Measurements from ENCODE around the gene LLGL2.

Gene LLGL2

GRCh38 chr17:75488693-75489510 lies 36.6 kb upstream of the LLGL2 start:
- Histone ChIP-seq H3K4me3 (IDR thresholded peaks at IDR 0.05; ENCODE audit: insufficient read depth, low read depth, low read length) (no peak overlapping the region), H3K4me2 (no peak overlapping the region), H3K27ac (no peak overlapping the region), H3K9ac (no peak overlapping the region), H2AFZ (ENCODE audit: low read depth) (no peak overlapping the region), H3K4me1 (ENCODE audit: low read depth, poor library complexity, severe bottlenecking) (no peaks in the 10 kb centered on the region), H3K27me3 (ENCODE audit: insufficient read depth, low read depth) (no peaks in the 10 kb centered on the region), H3K79me2 (ENCODE audit: insufficient read depth, low read depth) (no peaks in the 10 kb centered on the region), H4K20me1 (ENCODE audit: insufficient read depth) (no peaks in the 10 kb centered on the region), H3K36me3 (ENCODE audit: insufficient read depth) (no peaks in the 10 kb centered on the region)
- no peak for TF ChIP-seq CTCF (conservative IDR thresholded peaks at IDR 0.05; ENCODE audit: low read depth, low read length)

DNA sequence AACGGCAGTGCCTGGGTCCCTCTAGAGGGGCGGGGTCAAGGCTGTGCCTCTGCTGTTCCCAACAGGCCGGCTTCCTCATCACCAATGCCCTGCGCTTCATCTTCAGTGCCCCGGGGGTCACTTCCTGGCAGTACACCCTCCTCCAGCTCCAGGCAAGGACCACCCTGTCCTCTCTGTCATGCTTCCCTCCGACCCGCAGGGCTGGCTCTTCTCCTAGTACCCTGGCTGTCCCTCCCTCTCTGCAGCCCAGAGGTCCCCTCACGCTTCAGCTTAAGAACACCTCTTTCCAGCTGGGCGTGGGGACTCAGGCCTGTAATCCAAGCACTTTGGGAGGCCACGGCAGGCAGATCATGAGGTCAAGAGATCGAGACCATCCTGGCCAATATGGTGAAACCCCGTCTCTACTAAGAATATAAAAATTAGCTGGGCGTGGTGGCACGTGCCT lies 36.0 kb upstream of the LLGL2 start:
- H2AFZ ChIP-seq (ENCODE audit: low read depth), result no peak overlapping the region
- H3K4me1 ChIP-seq (ENCODE audit: low read depth, poor library complexity, severe bottlenecking), result no peaks in the 10 kb centered on the region
- no peak for TF ChIP-seq CTCF (conservative IDR thresholded peaks at IDR 0.05; ENCODE audit: low read depth, low read length)
- H3K27ac ChIP-seq, result no peak overlapping the region
- no peak overlapping the region for H3K9ac ChIP-seq
- H3K4me2 ChIP-seq, result no peak overlapping the region
- H3K36me3 ChIP-seq (ENCODE audit: insufficient read depth), result no peaks in the 10 kb centered on the region
- H3K4me3 ChIP-seq (IDR thresholded peaks at IDR 0.05; ENCODE audit: insufficient read depth, low read depth, low read length), result no peak overlapping the region
- no peaks in the 10 kb centered on the region for H4K20me1 ChIP-seq (ENCODE audit: insufficient read depth)
- H3K27me3 ChIP-seq (ENCODE audit: insufficient read depth, low read depth), result no peaks in the 10 kb centered on the region
- no peaks in the 10 kb centered on the region for H3K79me2 ChIP-seq (ENCODE audit: insufficient read depth, low read depth)

GRCh38 chr17:75490173-75490743 lies 35.2 kb upstream of the LLGL2 start:
- H3K36me3 ChIP-seq (ENCODE audit: insufficient read depth), result no peaks in the 10 kb centered on the region
- H3K4me3 ChIP-seq (IDR thresholded peaks at IDR 0.05; ENCODE audit: insufficient read depth, low read depth, low read length), result no peak overlapping the region
- H3K27ac ChIP-seq, result no peak overlapping the region
- no peak overlapping the region for H3K9ac ChIP-seq
- no peak overlapping the region for H3K4me2 ChIP-seq
- no peaks in the 10 kb centered on the region for H4K20me1 ChIP-seq (ENCODE audit: insufficient read depth)
- no peak for TF ChIP-seq CTCF (conservative IDR thresholded peaks at IDR 0.05; ENCODE audit: low read depth, low read length)
- no peaks in the 10 kb centered on the region for H3K27me3 ChIP-seq (ENCODE audit: insufficient read depth, low read depth)
- no peak overlapping the region for H2AFZ ChIP-seq (ENCODE audit: low read depth)
- H3K4me1 ChIP-seq (ENCODE audit: low read depth, poor library complexity, severe bottlenecking), result no peaks in the 10 kb centered on the region
- no peaks in the 10 kb centered on the region for H3K79me2 ChIP-seq (ENCODE audit: insufficient read depth, low read depth)

- Histone ChIP-seq H3K4me3 (IDR thresholded peaks at IDR 0.05; ENCODE audit: insufficient read depth, low read depth, low read length) (no peak overlapping the region), H3K27me3 (ENCODE audit: insufficient read depth, low read depth) (no peaks in the 10 kb centered on the region), H3K9ac (no peak overlapping the region), H3K36me3 (ENCODE audit: insufficient read depth) (no peaks in the 10 kb centered on the region), H2AFZ (ENCODE audit: low read depth) (no peak overlapping the region), H3K27ac (no peak overlapping the region), H3K79me2 (ENCODE audit: insufficient read depth, low read depth) (no peaks in the 10 kb centered on the region), H4K20me1 (ENCODE audit: insufficient read depth) (no peaks in the 10 kb centered on the region), H3K4me1 (ENCODE audit: low read depth, poor library complexity, severe bottlenecking) (no peaks in the 10 kb centered on the region), H3K4me2 (no peak overlapping the region)
- no peak for TF ChIP-seq CTCF (conservative IDR thresholded peaks at IDR 0.05; ENCODE audit: low read depth, low read length)
Measured at GRCh38 chr17:75490953-75491649, 34.4 kb upstream of the LLGL2 start.

All from KMS-11 (cell line).